T-cell (primary cell): ENCODE results near the gene ITFG2. TPM values are rescaled to one million over a fixed set of nuclear protein-coding genes. Genes with fewer than 3 reads are reported as not detected.
A peak's percentile ranks its signal among the peaks of the same experiment; 100 is the strongest.

Experiments used
- ATAC-seq, 4 experiments: fragments of 200-7000 bp in 3 of 4; fragments of 150-1000 bp in 1 of 4; cut with Tn5 transposase; replicated peaks in 1 of 4; 1 replicate in 3 of 4; 2 replicates in 1 of 4; pipeline ENCODE4 v1.10.0; 2021; ENCODE audit warnings: moderate library complexity in 3 of 4, mild to moderate bottlenecking in 2 of 4, moderate number of reproducible peaks in 1 of 4
- CTCF ChIA-PET, 2 donors: fragments of 300-600 bp; sonication (Branson Sonifier 250); formaldehyde crosslinking; loops; one replicate each; lab custom pipeline; 2022; ENCODE audit warnings: antibody characterized with exemption in 2 of 2; lab: Charles Lee
- POLR2A ChIA-PET, 2 donors: fragments of 300-600 bp; sonication (Branson Sonifier 250); formaldehyde crosslinking; loops; one replicate each; lab custom pipeline; 2022; ENCODE audit warnings: antibody characterized with exemption in 2 of 2; lab: Charles Lee
- DNase-seq, 35 experiments: peaks; one replicate each; pipeline versions ENCODE4 v3.0.0 to v3.0.0-alpha.2; 2013 to 2023
- H3K27ac ChIP-seq: one replicate; pipeline ENCODE4 v1.5.1; 2013; ENCODE audit warnings: low read length
- H3K27me3 ChIP-seq, 2 experiments: replicated peaks in 1 of 2; 1 replicate in 1 of 2; 2 replicates in 1 of 2; pipeline versions ENCODE4 v1.6.1 to v1.7.0; 2013; ENCODE audit warnings: low read length in 1 of 2, mixed read lengths in 1 of 2; ENCODE audit not compliant: control insufficient read depth in 2 of 2, insufficient read depth in 2 of 2; ENCODE audit errors: extremely low read depth in 1 of 2
- H3K36me3 ChIP-seq, 2 donors: 1 replicate in 1 of 2; 2 replicates in 1 of 2; pipeline versions ENCODE4 v1.6.1 to v1.7.0; 2013; ENCODE audit warnings: low read length in 1 of 2; ENCODE audit not compliant: control insufficient read depth in 2 of 2, insufficient read depth in 1 of 2; ENCODE audit errors: extremely low read depth in 1 of 2
- H3K4me1 ChIP-seq, 2 experiments: 1 replicate in 1 of 2; 2 replicates in 1 of 2; pipeline versions ENCODE4 v1.6.1 to v1.7.0; 2013; ENCODE audit warnings: low read length in 2 of 2, mixed read lengths in 1 of 2; ENCODE audit not compliant: insufficient read depth in 2 of 2, control insufficient read depth in 1 of 2; ENCODE audit errors: extremely low read depth in 1 of 2
- H3K4me3 ChIP-seq, 2 donors: 1 replicate in 1 of 2; 2 replicates in 1 of 2; pipeline versions ENCODE4 v1.5.1 to v1.7.0; 2013; ENCODE audit warnings: mild to moderate bottlenecking in 2 of 2, low read length in 1 of 2, moderate library complexity in 1 of 2; ENCODE audit not compliant: control insufficient read depth in 1 of 2; ENCODE audit errors: extremely low read depth in 1 of 2
- H3K9me3 ChIP-seq: 2 replicates; pipeline ENCODE4 v1.7.0; 2013
- H3K27ac Mint-ChIP-seq, 2 donors: one replicate each; pipeline ENCODE4 v1.8.0; 2020 to 2021; ENCODE audit warnings: mild to moderate bottlenecking in 2 of 2, mixed read lengths in 2 of 2
- H3K27me3 Mint-ChIP-seq, 2 donors: one replicate each; pipeline ENCODE4 v1.8.0; 2021 to 2022; ENCODE audit warnings: mixed read lengths in 2 of 2
- H3K36me3 Mint-ChIP-seq: one replicate; pipeline ENCODE4 v1.8.0; 2021; ENCODE audit warnings: mixed read lengths
- H3K4me1 Mint-ChIP-seq, 3 donors: one replicate each; pipeline ENCODE4 v1.8.0; 2020 to 2022; ENCODE audit warnings: mixed read lengths in 3 of 3, mild to moderate bottlenecking in 1 of 3
- H3K4me3 Mint-ChIP-seq, 3 donors: one replicate each; pipeline ENCODE4 v1.8.0; 2020 to 2022; ENCODE audit warnings: mild to moderate bottlenecking in 3 of 3, mixed read lengths in 3 of 3, moderate library complexity in 3 of 3
- H3K9me3 Mint-ChIP-seq, 3 donors: one replicate each; pipeline ENCODE4 v1.8.0; 2020 to 2022; ENCODE audit warnings: mixed read lengths in 3 of 3
- WGBS: methylation state at CpG from one replicate; pipeline ENCODE4 v1.1.5; 2013; ENCODE audit warnings: missing lambda C conversion rate; ENCODE audit not compliant: insufficient coverage; 5-methylcytosine and 5-hydroxymethylcytosine counted together
- total RNA-seq, 35 experiments: library from RNA in 6 of 35; stranded (reverse) in 6 of 35; fragments of 120-200 nt in 1 of 35; gene quantifications; one replicate each; pipeline versions ENCODE4 v1.2.1 to v1.2.4 and lab custom pipeline; 2013 to 2026

ITFG2 gene
- total RNA-seq, 5 donors from 2014 or later (not counting 1 experiment from before 2014, with no cell fraction given), result 84.5 to 111 (median 93.4) TPM

GRCh38 chr12:2855546-2855945 is 43.1 kb downstream of the ITFG2 start:
- Mint-ChIP-seq H3K4me3 (no peak overlapping the region), H3K36me3 (peaks cover 21% of the 10 kb centered on the region), H3K4me1 (peaks cover 0 to 2% (median 2%) of the 10 kb centered on the region in 3 donors), H3K27me3 (no peaks in the 10 kb centered on the region), H3K27ac (no peak overlapping the region), H3K9me3 (no peaks in the 10 kb centered on the region)
- no peak for ATAC-seq
- Histone ChIP-seq H3K27me3 (no peaks in the 10 kb centered on the region), H3K27ac (no peak overlapping the region), H3K9me3 (no peaks in the 10 kb centered on the region), H3K4me1 (no peaks in the 10 kb centered on the region), H3K36me3 (peaks cover 7 to 21% of the 10 kb centered on the region in 2 donors), H3K4me3 (no peak overlapping the region)
- POLR2A ChIA-PET, result no interaction called here
- 90% methylated on average over 7 of the region's 7 CpGs for WGBS
- CTCF ChIA-PET, result no interaction called here
- DNase-seq, result no peak

GRCh38 chr12:2856051-2856450 is 43.6 kb downstream of the ITFG2 start:
- Mint-ChIP-seq H3K36me3 (peaks cover 21% of the 10 kb centered on the region), H3K27me3 (no peaks in the 10 kb centered on the region), H3K9me3 (no peaks in the 10 kb centered on the region), H3K27ac (no peak overlapping the region), H3K4me1 (peaks cover 0 to 2% (median 2%) of the 10 kb centered on the region in 3 donors), H3K4me3 (no peak overlapping the region)
- no peak for DNase-seq
- no peak for ATAC-seq
- Histone ChIP-seq H3K27ac (no peak overlapping the region), H3K36me3 (peaks cover 7 to 21% of the 10 kb centered on the region in 2 donors), H3K4me3 (no peak overlapping the region), H3K27me3 (no peaks in the 10 kb centered on the region), H3K4me1 (no peaks in the 10 kb centered on the region), H3K9me3 (no peaks in the 10 kb centered on the region)
- POLR2A ChIA-PET, result no interaction called here
- 67% methylated on average over 1 of the region's 3 CpGs for WGBS
- CTCF ChIA-PET, result no interaction called here

DNA sequence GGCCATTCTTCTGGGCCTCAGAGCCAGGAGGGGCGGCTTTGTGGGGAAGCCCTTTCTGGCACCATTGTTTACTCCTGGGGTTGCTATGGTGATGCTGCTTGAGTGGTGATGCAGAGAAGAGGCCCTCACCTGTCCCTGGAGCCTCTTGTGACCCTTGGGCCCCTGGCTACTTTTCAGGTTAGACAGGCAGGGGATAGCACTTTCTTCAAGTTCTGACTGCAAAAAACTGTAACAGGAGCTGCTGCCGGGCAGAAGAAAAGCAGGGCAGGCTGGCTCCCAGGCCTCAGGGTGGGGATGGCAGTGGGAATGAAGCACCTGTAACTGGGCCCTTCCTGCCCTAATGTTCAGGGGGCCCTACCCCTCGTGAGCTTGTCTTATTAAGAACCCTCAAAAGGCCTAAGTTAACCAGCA is 44.6 kb downstream of the ITFG2 start, which contains the start of gene TEX52:
Gene TEX52, minus strand, starts transcription at position 19 of the 411 bp plus-strand sequence. Its CDS starts 13 bp downstream, at position 6.
- peaks cover 21% of the 10 kb centered on the region for H3K36me3 Mint-ChIP-seq

GRCh38 chr12:2857576-2857975 is 45.1 kb downstream of the ITFG2 start:
- H3K36me3 ChIP-seq, result peaks cover 7 to 21% of the 10 kb centered on the region in 2 donors
- H3K9me3 ChIP-seq, result no peaks in the 10 kb centered on the region
- no peaks in the 10 kb centered on the region for H3K27me3 Mint-ChIP-seq
- no peak overlapping the region for H3K27ac Mint-ChIP-seq
- H3K4me1 Mint-ChIP-seq, result peaks cover 0 to 2% (median 2%) of the 10 kb centered on the region in 3 donors
- ChIA-PET CTCF (interaction anchor here in 1 of 2 donors (0.6 kb wide), 1 partner anchor 10 kb away, joined by 3 read pairs; no protein-coding TSS in a partner anchor), POLR2A (no interaction called here)
- no peaks in the 10 kb centered on the region for H3K9me3 Mint-ChIP-seq
- H3K27ac ChIP-seq, result no peak overlapping the region
- no peak overlapping the region for H3K4me3 Mint-ChIP-seq
- 100% methylated on average over 1 of the region's 7 CpGs for WGBS
- peaks cover 21% of the 10 kb centered on the region for H3K36me3 Mint-ChIP-seq
- H3K4me3 ChIP-seq, result no peak overlapping the region
- no peaks in the 10 kb centered on the region for H3K4me1 ChIP-seq
- DNase-seq (no peak), ATAC-seq (no peak)
- H3K27me3 ChIP-seq, result no peaks in the 10 kb centered on the region

More for the DNA sequence above, 44.6 kb downstream of the ITFG2 start, which contains the start of gene TEX52:
- no peak within 1 kb of the TSS for H3K4me3 Mint-ChIP-seq
- POLR2A ChIA-PET, result no interaction called here
- Histone ChIP-seq H3K36me3 (peaks cover 7 to 21% of the 10 kb centered on the region in 2 donors), H3K27me3 (no peaks in the 10 kb centered on the region), H3K4me3 (no peak within 1 kb of the TSS), H3K27ac (no peak within 1 kb of the TSS), H3K4me1 (no peaks in the 10 kb centered on the region), H3K9me3 (no peaks in the 10 kb centered on the region)
- H3K9me3 Mint-ChIP-seq, result no peaks in the 10 kb centered on the region
- DNase-seq (no peak), ATAC-seq (no peak)
- WGBS, result 83% methylated on average over 1 of the region's 3 CpGs
- peaks cover 0 to 2% (median 2%) of the 10 kb centered on the region in 3 donors for H3K4me1 Mint-ChIP-seq
- no peaks in the 10 kb centered on the region for H3K27me3 Mint-ChIP-seq
- CTCF ChIA-PET, result interaction anchor here in 1 of 2 donors (0.6 kb wide), 1 partner anchor 185 kb away, joined by 3 read pairs; no protein-coding TSS in a partner anchor
- no peak within 1 kb of the TSS for H3K27ac Mint-ChIP-seq

GRCh38 chr12:2858334-2858733 is 45.9 kb downstream of the ITFG2 start:
- H3K36me3 Mint-ChIP-seq, result peaks cover 21% of the 10 kb centered on the region
- no peak overlapping the region for H3K4me3 Mint-ChIP-seq
- H3K27me3 ChIP-seq, result no peaks in the 10 kb centered on the region
- DNase-seq (no peak), ATAC-seq (no peak)
- no peaks in the 10 kb centered on the region for H3K9me3 ChIP-seq
- WGBS, result 100% methylated on average over 2 of the region's 2 CpGs
- H3K4me1 Mint-ChIP-seq, result peaks cover 0 to 2% (median 2%) of the 10 kb centered on the region in 3 donors
- no peak overlapping the region for H3K4me3 ChIP-seq
- no peak overlapping the region for H3K27ac ChIP-seq
- no peak overlapping the region for H3K27ac Mint-ChIP-seq
- H3K4me1 ChIP-seq, result no peaks in the 10 kb centered on the region
- ChIA-PET POLR2A (no interaction called here), CTCF (interaction anchor here in 1 of 2 donors (0.6 kb wide), 1 partner anchor 10 kb away, joined by 3 read pairs; no protein-coding TSS in a partner anchor)
- H3K9me3 Mint-ChIP-seq, result no peaks in the 10 kb centered on the region
- H3K27me3 Mint-ChIP-seq, result no peaks in the 10 kb centered on the region
- H3K36me3 ChIP-seq, result peaks cover 7 to 21% of the 10 kb centered on the region in 2 donors

DNA sequence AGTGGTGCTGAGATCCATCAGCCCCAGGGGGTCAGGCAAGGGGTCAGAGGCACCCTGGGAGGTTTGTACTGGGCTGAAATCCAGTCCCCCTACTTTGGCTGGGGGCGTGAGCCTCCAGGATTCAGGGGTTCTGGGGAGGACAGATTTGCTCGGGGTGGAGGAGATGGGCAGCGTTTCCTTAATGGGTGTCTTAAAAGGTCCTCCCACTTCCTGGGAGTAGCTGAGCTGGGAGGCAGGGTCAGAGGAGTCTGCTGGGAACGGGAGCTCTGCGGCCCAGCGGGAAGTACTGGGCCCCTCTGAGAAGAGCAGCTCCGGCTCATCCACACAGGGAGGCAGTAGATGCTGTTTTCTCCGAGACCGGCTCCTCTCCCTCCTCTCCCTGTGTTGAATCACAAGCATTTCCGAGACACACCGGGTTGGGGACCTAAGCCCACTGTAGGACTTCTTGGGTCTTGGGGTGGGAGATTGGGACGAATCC is 46.5 kb downstream of the ITFG2 start:
- H3K9me3 Mint-ChIP-seq, result no peaks in the 10 kb centered on the region
- H3K36me3 Mint-ChIP-seq, result peaks cover 20% of the 10 kb centered on the region
- H3K36me3 ChIP-seq, result peaks cover 7 to 21% of the 10 kb centered on the region in 2 donors
- no peaks in the 10 kb centered on the region for H3K27me3 ChIP-seq
- H3K4me3 Mint-ChIP-seq, result no peak overlapping the region
- H3K27ac ChIP-seq, result no peak overlapping the region
- DNase-seq, result no peak
- POLR2A ChIA-PET, result no interaction called here
- no peaks in the 10 kb centered on the region for H3K4me1 Mint-ChIP-seq
- no peaks in the 10 kb centered on the region for H3K9me3 ChIP-seq
- H3K4me1 ChIP-seq, result no peaks in the 10 kb centered on the region
- no peaks in the 10 kb centered on the region for H3K27me3 Mint-ChIP-seq
- H3K4me3 ChIP-seq, result no peak overlapping the region
- peak overlapping the region in 1 of 2 donors; percentile 34 for H3K27ac Mint-ChIP-seq
- WGBS, result 100% methylated on average over 6 of the region's 12 CpGs
- CTCF ChIA-PET, result no interaction called here
- ATAC-seq, result no peak
